Neural progenitor cell (in vitro differentiated cells): Measurements from ENCODE around the gene LMNTD1. TPM values are rescaled to one million over a fixed set of nuclear protein-coding genes. Genes with fewer than 3 reads are reported as not detected.

ENCODE experiments used
- DNase-seq: peaks from one replicate; pipeline ENCODE4 v3.0.0-alpha.2; 2016; ENCODE audit warnings: low spot score
- H2AFZ ChIP-seq: fragments of 200-600 bp; sonication (generic); replicated peaks from 2 replicates; pipeline ENCODE4 v1.6.1; 2016; ENCODE audit warnings: antibody characterized with exemption
- H3F3A ChIP-seq: fragments of 200-600 bp; sonication (generic); 2 replicates; pipeline ENCODE4 v1.6.1; 2016; ENCODE audit warnings: antibody characterized with exemption, low read depth
- H3K27ac ChIP-seq: fragments of 200-600 bp; sonication (generic); 2 replicates; pipeline ENCODE4 v1.5.1; 2016; ENCODE audit warnings: mild to moderate bottlenecking
- H3K27me3 ChIP-seq: fragments of 200-600 bp; sonication (generic); 2 replicates; pipeline ENCODE4 v1.6.1; 2016; ENCODE audit warnings: mild to moderate bottlenecking, moderate library complexity
- H3K36me3 ChIP-seq: fragments of 200-600 bp; sonication (generic); 2 replicates; pipeline ENCODE4 v1.5.1; 2016
- H3K4me1 ChIP-seq: fragments of 200-600 bp; sonication (generic); 2 replicates; pipeline ENCODE4 v1.6.1; 2016; ENCODE audit warnings: mixed run types
- H3K4me2 ChIP-seq: fragments of 200-600 bp; sonication (generic); 2 replicates; pipeline ENCODE4 v1.6.1; 2016
- H3K4me3 ChIP-seq: fragments of 200-600 bp; sonication (generic); 2 replicates; pipeline ENCODE4 v1.5.1; 2016
- H3K79me2 ChIP-seq: fragments of 200-600 bp; sonication (generic); 2 replicates; pipeline ENCODE4 v1.6.1; 2016; ENCODE audit warnings: low read depth
- H3K9ac ChIP-seq: fragments of 200-600 bp; sonication (generic); 2 replicates; pipeline ENCODE4 v1.6.1; 2016
- H3K9me3 ChIP-seq: fragments of 200-600 bp; sonication (generic); 2 replicates; pipeline ENCODE4 v1.5.1; 2016; ENCODE audit warnings: low read depth
- H4K20me1 ChIP-seq: fragments of 200-600 bp; sonication (generic); 2 replicates; pipeline ENCODE4 v1.6.1; 2016; ENCODE audit warnings: low read depth
- H3K27ac Mint-ChIP-seq: 3 replicates; pipeline ENCODE4 v1.8.0; 2021; ENCODE audit warnings: mixed read lengths
- H3K27me3 Mint-ChIP-seq: 2 replicates; pipeline ENCODE4 v1.8.0; 2022; ENCODE audit warnings: low read depth, mild to moderate bottlenecking, inconsistent platforms, moderate library complexity, mixed read lengths; ENCODE audit not compliant: insufficient read depth
- H3K36me3 Mint-ChIP-seq: 3 replicates; pipeline ENCODE4 v1.8.0; 2021; ENCODE audit warnings: mixed read lengths
- H3K4me1 Mint-ChIP-seq: 3 replicates; pipeline ENCODE4 v1.8.0; 2021; ENCODE audit warnings: mixed read lengths
- H3K4me3 Mint-ChIP-seq: 3 replicates; pipeline ENCODE4 v1.8.0; 2021; ENCODE audit warnings: mild to moderate bottlenecking, moderate library complexity, mixed read lengths
- H3K9me3 Mint-ChIP-seq: 3 replicates; pipeline ENCODE4 v1.8.0; 2020; ENCODE audit warnings: mixed read lengths
- CTCF ChIP-seq: fragments of 200-600 bp; sonication (generic); IDR thresholded peaks from 2 replicates; pipeline ENCODE4 v1.5.1; 2017; ENCODE audit warnings: antibody characterized with exemption, mild to moderate bottlenecking
- EZH2 ChIP-seq: fragments of 200-600 bp; sonication (generic); IDR thresholded peaks from 2 replicates; pipeline ENCODE4 v1.6.1; 2017; ENCODE audit warnings: antibody characterized with exemption, mild to moderate bottlenecking, moderate library complexity
- EZH2phosphoT487 ChIP-seq: fragments of 200-600 bp; sonication (generic); IDR thresholded peaks from 2 replicates; pipeline ENCODE4 v1.6.1; 2017; ENCODE audit warnings: antibody characterized with exemption
- total RNA-seq: library from RNA; depleted of rRNA; stranded (reverse); fragments of >200 nt; gene quantifications from 2 replicates; pipeline ENCODE4 v1.2.3, GENCODE V29; 2015; ENCODE audit warnings: low replicate concordance

Gene LMNTD1
- total RNA-seq, 1 donor from 2014 or later, result not detected

- Mint-ChIP-seq H3K4me3 (no peak overlapping the region), H3K27ac (no peak overlapping the region), H3K36me3 (no peaks in the 10 kb centered on the region), H3K4me1 (no peaks in the 10 kb centered on the region), H3K27me3 (no peaks in the 10 kb centered on the region), H3K9me3 (no peaks in the 10 kb centered on the region)
- Histone ChIP-seq H3K36me3 (no peaks in the 10 kb centered on the region), H3K9me3 (no peaks in the 10 kb centered on the region), H3K4me2 (no peak overlapping the region), H3K4me1 (peaks cover 7% of the 10 kb centered on the region), H3K27me3 (no peaks in the 10 kb centered on the region), H3K4me3 (no peak overlapping the region), H3K79me2 (no peaks in the 10 kb centered on the region), H2AFZ (no peak overlapping the region), H3K27ac (no peak overlapping the region), H3F3A (no peaks in the 10 kb centered on the region), H4K20me1 (no peaks in the 10 kb centered on the region), H3K9ac (no peak overlapping the region)
- DNase-seq, result no peak
- no peak for TF ChIP-seq EZH2
- TF ChIP-seq EZH2phosphoT487, result no peak
- no peak for TF ChIP-seq CTCF
Observed at GRCh38 chr12:25570418-25570817, 17.3 kb upstream of the LMNTD1 start.

- TF ChIP-seq EZH2phosphoT487 (no peak), EZH2 (no peak), CTCF (no peak)
- H3K4me3 Mint-ChIP-seq, result no peak overlapping the region
- peaks cover 2% of the 10 kb centered on the region for H3K36me3 Mint-ChIP-seq
- Histone ChIP-seq H3K4me3 (no peak overlapping the region), H3K4me2 (no peak overlapping the region), H3K36me3 (no peaks in the 10 kb centered on the region), H3K9me3 (no peaks in the 10 kb centered on the region), H3K9ac (no peak overlapping the region), H3K27me3 (no peaks in the 10 kb centered on the region), H2AFZ (no peak overlapping the region), H3F3A (no peaks in the 10 kb centered on the region), H3K27ac (no peak overlapping the region), H3K79me2 (no peaks in the 10 kb centered on the region), H4K20me1 (no peaks in the 10 kb centered on the region), H3K4me1 (no peaks in the 10 kb centered on the region)
- no peak for DNase-seq
- H3K9me3 Mint-ChIP-seq, result peaks cover 4% of the 10 kb centered on the region
- no peak overlapping the region for H3K27ac Mint-ChIP-seq
- H3K4me1 Mint-ChIP-seq, result no peaks in the 10 kb centered on the region
- H3K27me3 Mint-ChIP-seq, result peaks cover 2% of the 10 kb centered on the region
Observed at GRCh38 chr12:25566202-25566949, 13.3 kb upstream of the LMNTD1 start.

GRCh38 chr12:25558586-25558985, 5.5 kb upstream of the LMNTD1 start:
- no peak overlapping the region for H2AFZ ChIP-seq
- Mint-ChIP-seq H3K4me3 (no peak overlapping the region), H3K27me3 (peaks cover 2% of the 10 kb centered on the region), H3K9me3 (peaks cover 4% of the 10 kb centered on the region), H3K4me1 (no peaks in the 10 kb centered on the region), H3K36me3 (no peaks in the 10 kb centered on the region), H3K27ac (no peak overlapping the region)
- H3K4me3 ChIP-seq, result no peak overlapping the region
- no peaks in the 10 kb centered on the region for H3K27me3 ChIP-seq
- TF ChIP-seq EZH2phosphoT487 (no peak), EZH2 (no peak), CTCF (no peak)
- no peak overlapping the region for H3K4me2 ChIP-seq
- H3K9ac ChIP-seq, result no peak overlapping the region
- no peaks in the 10 kb centered on the region for H3K36me3 ChIP-seq
- no peak for DNase-seq
- H3F3A ChIP-seq, result no peaks in the 10 kb centered on the region
- H4K20me1 ChIP-seq, result no peaks in the 10 kb centered on the region
- H3K27ac ChIP-seq, result no peak overlapping the region
- H3K4me1 ChIP-seq, result no peaks in the 10 kb centered on the region
- no peaks in the 10 kb centered on the region for H3K9me3 ChIP-seq
- H3K79me2 ChIP-seq, result no peaks in the 10 kb centered on the region
